Measurements from ENCODE around the gene PDZD4. TPM values are rescaled to one million over a fixed set of nuclear protein-coding genes. Genes with fewer than 3 reads are reported as not detected.
A peak's percentile ranks its signal among the peaks of the same experiment; 100 is the strongest.

Gene PDZD4
- total RNA-seq, 1 experiment from 2014 or later: 1.8 TPM

DNA sequence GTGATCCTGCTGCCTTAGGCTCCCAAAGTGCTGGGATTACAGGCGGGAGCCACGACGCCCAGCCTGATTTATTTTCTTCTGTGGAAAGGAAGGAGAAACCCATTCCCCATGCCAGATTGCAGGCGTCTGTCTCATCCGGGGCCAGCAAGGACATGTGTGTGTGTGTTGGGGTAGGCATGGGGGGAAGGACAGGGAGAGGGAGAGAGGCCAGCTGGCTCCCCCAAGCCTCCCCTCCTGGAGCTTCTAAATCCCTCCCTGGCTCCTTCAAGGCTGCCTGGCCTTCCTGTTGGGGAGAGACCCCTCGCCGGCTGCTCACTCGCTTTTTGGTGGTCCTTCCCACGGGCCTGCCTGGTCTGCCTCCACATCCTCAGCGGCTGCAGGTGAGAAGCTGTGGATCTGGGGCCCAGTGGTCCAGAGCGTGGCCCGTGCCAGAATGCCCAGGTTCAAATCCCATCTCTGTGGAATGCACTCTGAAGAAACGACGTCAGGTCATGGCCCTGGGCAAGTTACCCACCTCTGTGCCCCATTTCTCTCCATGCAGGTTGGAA, 67.6 kb downstream of the PDZD4 start:
- no peak overlapping the region for H3K4me3 Mint-ChIP-seq (ENCODE audit: unreplicated experiment)
- BruUV-seq (replicated peaks): no TSS peak
- POLR2A ChIA-PET: no interaction called here
- H3K27me3 Mint-ChIP-seq (ENCODE audit: insufficient read depth, unreplicated experiment): no peaks in the 10 kb centered on the region
- H3K27ac Mint-ChIP-seq (ENCODE audit: unreplicated experiment): no peak overlapping the region
- Histone ChIP-seq H3K4me1 (no peaks in the 10 kb centered on the region), H3K27me3 (replicated peaks; ENCODE audit: control insufficient read depth, insufficient read depth, low read length) (no peaks in the 10 kb centered on the region), H3K36me3 (ENCODE audit: control insufficient read depth, insufficient read depth, low read length) (no peaks in the 10 kb centered on the region), H3K9me3 (no peaks in the 10 kb centered on the region), H3K4me3 (ENCODE audit: low read depth, low read length) (no peak overlapping the region)
- intact Hi-C loops (cut with micrococcal nuclease; ENCODE audit: unreplicated experiment): no loop called here
- TF ChIP-seq, protein P1, sequence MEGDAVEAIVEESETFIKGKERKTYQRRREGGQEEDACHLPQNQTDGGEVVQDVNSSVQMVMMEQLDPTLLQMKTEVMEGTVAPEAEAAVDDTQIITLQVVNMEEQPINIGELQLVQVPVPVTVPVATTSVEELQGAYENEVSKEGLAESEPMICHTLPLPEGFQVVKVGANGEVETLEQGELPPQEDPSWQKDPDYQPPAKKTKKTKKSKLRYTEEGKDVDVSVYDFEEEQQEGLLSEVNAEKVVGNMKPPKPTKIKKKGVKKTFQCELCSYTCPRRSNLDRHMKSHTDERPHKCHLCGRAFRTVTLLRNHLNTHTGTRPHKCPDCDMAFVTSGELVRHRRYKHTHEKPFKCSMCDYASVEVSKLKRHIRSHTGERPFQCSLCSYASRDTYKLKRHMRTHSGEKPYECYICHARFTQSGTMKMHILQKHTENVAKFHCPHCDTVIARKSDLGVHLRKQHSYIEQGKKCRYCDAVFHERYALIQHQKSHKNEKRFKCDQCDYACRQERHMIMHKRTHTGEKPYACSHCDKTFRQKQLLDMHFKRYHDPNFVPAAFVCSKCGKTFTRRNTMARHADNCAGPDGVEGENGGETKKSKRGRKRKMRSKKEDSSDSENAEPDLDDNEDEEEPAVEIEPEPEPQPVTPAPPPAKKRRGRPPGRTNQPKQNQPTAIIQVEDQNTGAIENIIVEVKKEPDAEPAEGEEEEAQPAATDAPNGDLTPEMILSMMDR (IDR thresholded peaks at IDR 0.05; ENCODE audit: insufficient read depth in 1 of 2, low read depth in 1 of 2, low read length in 1 of 2, severe bottlenecking in 1 of 2, unreplicated experiment in 1 of 2): no peak
- H3K36me3 Mint-ChIP-seq (ENCODE audit: insufficient read depth, unreplicated experiment): peaks cover 4% of the 10 kb centered on the region
- DNase-seq: no peak
- no peaks in the 10 kb centered on the region for H3K9me3 Mint-ChIP-seq (ENCODE audit: unreplicated experiment)
- CTCF ChIA-PET: no interaction called here
- no peaks in the 10 kb centered on the region for H3K4me1 Mint-ChIP-seq (ENCODE audit: low read depth, unreplicated experiment)

DNA sequence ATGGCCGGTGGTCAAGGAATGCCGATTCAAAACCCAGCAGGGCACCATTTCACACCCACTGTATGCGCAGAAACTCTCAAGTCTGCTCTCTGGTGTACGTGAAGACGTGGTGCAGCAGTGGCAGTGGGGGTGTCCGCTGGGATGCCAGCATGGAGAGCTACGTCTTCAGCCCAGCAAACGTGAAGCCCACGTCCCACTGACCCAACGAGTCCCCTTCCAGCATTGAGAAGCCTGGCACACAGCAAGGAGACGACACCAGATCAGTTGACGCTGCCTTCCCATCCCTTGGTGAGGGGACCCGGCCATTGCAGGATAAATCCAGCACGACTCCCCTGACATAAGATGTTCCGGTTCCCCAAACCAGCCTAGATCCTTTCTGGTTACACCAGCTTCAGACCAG, 68.5 kb downstream of the PDZD4 start:
- POLR2A ChIA-PET: no interaction called here
- H3K27me3 ChIP-seq (replicated peaks; ENCODE audit: control insufficient read depth, insufficient read depth, low read length): no peaks in the 10 kb centered on the region
- H3K4me3 ChIP-seq (ENCODE audit: low read depth, low read length): no peak overlapping the region
- CTCF ChIA-PET: interaction anchor here (0.6 kb wide), 2 partner anchors 38 to 75 kb away, joined by 3 read pairs; partner anchors contain the start of gene BCAP31
- DNase-seq: peak in 1 of 2 experiments; percentile 19
- no peaks in the 10 kb centered on the region for H3K9me3 ChIP-seq
- H3K4me1 ChIP-seq: no peaks in the 10 kb centered on the region
- intact Hi-C loops (cut with micrococcal nuclease; ENCODE audit: unreplicated experiment): no loop called here
- H3K36me3 Mint-ChIP-seq (ENCODE audit: insufficient read depth, unreplicated experiment): peaks cover 4% of the 10 kb centered on the region
- H3K4me3 Mint-ChIP-seq (ENCODE audit: unreplicated experiment): no peak overlapping the region
- TF ChIP-seq, protein P1 (IDR thresholded peaks at IDR 0.05; ENCODE audit: insufficient read depth in 1 of 2, low read depth in 1 of 2, low read length in 1 of 2, severe bottlenecking in 1 of 2, unreplicated experiment in 1 of 2): no peak
- H3K27me3 Mint-ChIP-seq (ENCODE audit: insufficient read depth, unreplicated experiment): no peaks in the 10 kb centered on the region
- H3K9me3 Mint-ChIP-seq (ENCODE audit: unreplicated experiment): no peaks in the 10 kb centered on the region
- H3K4me1 Mint-ChIP-seq (ENCODE audit: low read depth, unreplicated experiment): no peaks in the 10 kb centered on the region
- H3K36me3 ChIP-seq (ENCODE audit: control insufficient read depth, insufficient read depth, low read length): no peaks in the 10 kb centered on the region
- no TSS peak for BruUV-seq (replicated peaks)
- H3K27ac Mint-ChIP-seq (ENCODE audit: unreplicated experiment): no peak overlapping the region

DNA sequence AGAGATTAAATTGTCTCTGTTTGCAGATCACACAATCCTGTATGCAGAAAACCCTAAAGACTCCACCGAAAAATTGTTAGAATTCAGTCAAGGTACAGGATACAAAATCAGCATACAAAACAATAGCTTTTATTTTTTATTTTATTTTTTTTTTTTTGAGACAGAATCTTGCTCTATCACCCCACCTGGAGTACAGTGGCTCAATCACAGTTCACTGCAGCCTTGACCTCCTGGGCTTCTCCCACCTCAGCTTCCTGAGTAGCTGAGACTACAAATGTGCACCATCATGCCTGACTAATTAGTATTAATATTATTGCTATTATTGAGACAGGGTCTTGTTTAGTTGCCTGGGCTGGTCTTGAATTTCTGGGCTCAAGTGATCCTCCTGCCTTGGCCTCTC, 75.2 kb downstream of the PDZD4 start:
- ChIA-PET POLR2A (no interaction called here), CTCF (no interaction called here)
- Histone ChIP-seq H3K4me1 (no peaks in the 10 kb centered on the region), H3K9me3 (no peaks in the 10 kb centered on the region), H3K27me3 (replicated peaks; ENCODE audit: control insufficient read depth, insufficient read depth, low read length) (no peaks in the 10 kb centered on the region), H3K36me3 (ENCODE audit: control insufficient read depth, insufficient read depth, low read length) (no peaks in the 10 kb centered on the region), H3K4me3 (ENCODE audit: low read depth, low read length) (no peak overlapping the region)
- Mint-ChIP-seq H3K36me3 (ENCODE audit: insufficient read depth, unreplicated experiment) (no peaks in the 10 kb centered on the region), H3K27me3 (ENCODE audit: insufficient read depth, unreplicated experiment) (no peaks in the 10 kb centered on the region), H3K27ac (ENCODE audit: unreplicated experiment) (no peak overlapping the region), H3K9me3 (ENCODE audit: unreplicated experiment) (no peaks in the 10 kb centered on the region), H3K4me1 (ENCODE audit: low read depth, unreplicated experiment) (peaks cover 6% of the 10 kb centered on the region), H3K4me3 (ENCODE audit: unreplicated experiment) (no peak overlapping the region)
- intact Hi-C loops (cut with micrococcal nuclease; ENCODE audit: unreplicated experiment): no loop called here
- no peak for DNase-seq
- TF ChIP-seq, protein P1 (IDR thresholded peaks at IDR 0.05; ENCODE audit: insufficient read depth in 1 of 2, low read depth in 1 of 2, low read length in 1 of 2, severe bottlenecking in 1 of 2, unreplicated experiment in 1 of 2): peak in 1 of 2 experiments; percentile 7
- BruUV-seq (replicated peaks): no TSS peak

Other genes starting within 250 kb of the PDZD4 start
- 23.8 and 26.3 TPM in 2 replicates for gene CCNQ, start 231.4 kb downstream of the PDZD4 start, total RNA-seq (2022)
- gene DUSP9, start 183.3 kb downstream of the PDZD4 start, total RNA-seq (2022): 9.0 and 12.0 TPM in 2 replicates
- gene PNCK, start 156.7 kb downstream of the PDZD4 start, total RNA-seq (2022): not detected in 2 replicates
- 8.8 and 11.2 TPM in 2 replicates for gene SLC6A8, start 142.6 kb downstream of the PDZD4 start, total RNA-seq (2022)
- gene BCAP31, start 106.2 kb downstream of the PDZD4 start, total RNA-seq (2022): 232 and 234 TPM in 2 replicates
- 4.3 and 4.5 TPM in 2 replicates for gene ABCD1, start 105.7 kb downstream of the PDZD4 start, total RNA-seq (2022)
- 0.16 TPM in 1 of 2 replicates, not detected in the other for gene PLXNB3, start 66.3 kb downstream of the PDZD4 start, total RNA-seq (2022)
- not detected in 2 replicates for gene SRPK3, start 49.5 kb downstream of the PDZD4 start, total RNA-seq (2022)
- 53.3 and 54.0 TPM in 2 replicates for gene IDH3G, start 36.2 kb downstream of the PDZD4 start, total RNA-seq (2022)
- gene SSR4, start 35.9 kb downstream of the PDZD4 start, total RNA-seq (2022): 353 and 373 TPM in 2 replicates
- gene L1CAM, start 55.6 kb upstream of the PDZD4 start, total RNA-seq (2022): 12.7 and 12.8 TPM in 2 replicates
- not detected in 2 replicates for gene AVPR2, start 74.1 kb upstream of the PDZD4 start, total RNA-seq (2022)
- 13.0 and 15.7 TPM in 2 replicates for gene ARHGAP4, start 95.7 kb upstream of the PDZD4 start, total RNA-seq (2022)
- gene NAA10, start 104.5 kb upstream of the PDZD4 start, total RNA-seq (2022): 91.3 and 93.8 TPM in 2 replicates
- 0.75 and 1.2 TPM in 2 replicates for gene RENBP, start 114.1 kb upstream of the PDZD4 start, total RNA-seq (2022)
- gene HCFC1, start 141.3 kb upstream of the PDZD4 start, total RNA-seq (2022): 93.7 and 95.6 TPM in 2 replicates
- gene TMEM187, start 142.2 kb upstream of the PDZD4 start, total RNA-seq (2022): 4.9 and 6.6 TPM in 2 replicates
- 119 and 126 TPM in 2 replicates for gene IRAK1, start 189.4 kb upstream of the PDZD4 start, total RNA-seq (2022)

All from Caco-2 (cell line).